ENCODE measurements around the gene LOC101059915.
"Not testable (repeated sequence)": the region's sequence is repeated elsewhere in the genome, so short reads cannot be mapped to it uniquely, and the experiment has no call there.

The LOC101059915 gene

GRCh38 chrX:71644406-71644805 is 22.9 kb upstream of the LOC101059915 start:
- not testable (repeated sequence) for DNase-seq

- DNase-seq, result no peak
Observed at GRCh38 chrX:71650333-71650969, 16.9 kb upstream of the LOC101059915 start.

- peak; percentile 21 for DNase-seq
Observed at GRCh38 chrX:71652405-71652804, 14.9 kb upstream of the LOC101059915 start.

- no peak for DNase-seq
Observed at GRCh38 chrX:71653344-71653743, 14.0 kb upstream of the LOC101059915 start.

- no peak for DNase-seq
Observed at GRCh38 chrX:71657267-71657666, 10.1 kb upstream of the LOC101059915 start.

GRCh38 chrX:71659342-71659741 is 8.0 kb upstream of the LOC101059915 start:
- no peak for DNase-seq

GRCh38 chrX:71659959-71660358 is 7.4 kb upstream of the LOC101059915 start:
- no peak for DNase-seq

GRCh38 chrX:71660562-71661416 is 6.6 kb upstream of the LOC101059915 start:
- DNase-seq, result no peak

GRCh38 chrX:71661919-71662318 is 5.4 kb upstream of the LOC101059915 start:
- DNase-seq, result no peak

GRCh38 chrX:71662654-71663053 is 4.7 kb upstream of the LOC101059915 start:
- not testable (repeated sequence) for DNase-seq

GRCh38 chrX:71663238-71663637 is 4.1 kb upstream of the LOC101059915 start:
- DNase-seq, result not testable (repeated sequence)

- DNase-seq, result not testable (repeated sequence)
Observed at GRCh38 chrX:71664202-71664601, 3.1 kb upstream of the LOC101059915 start.

GRCh38 chrX:71664889-71665491 is 2.4 kb upstream of the LOC101059915 start:
- no peak for DNase-seq

GRCh38 chrX:71665747-71666146 is 1.6 kb upstream of the LOC101059915 start:
- DNase-seq, result no peak

- DNase-seq, result no peak
Observed at GRCh38 chrX:71666240-71667223, 814 bp upstream of the LOC101059915 start.

GRCh38 chrX:71668248-71668595 is 876 bp downstream of the LOC101059915 start:
- DNase-seq, result no peak

- DNase-seq, result no peak
Observed at GRCh38 chrX:71669492-71669891, 2.1 kb downstream of the LOC101059915 start.

- not testable (repeated sequence) for DNase-seq
Observed at GRCh38 chrX:71669947-71670346, 2.6 kb downstream of the LOC101059915 start.

- DNase-seq, result no peak
Observed at GRCh38 chrX:71671043-71671780, 3.9 kb downstream of the LOC101059915 start.

- no peak for DNase-seq
Observed at GRCh38 chrX:71671938-71672337, 4.6 kb downstream of the LOC101059915 start.

- not testable (repeated sequence) for DNase-seq
Observed at GRCh38 chrX:71675636-71676035, 8.3 kb downstream of the LOC101059915 start.

Data from HCEC 1CT (cell line).